BE2C (cell line): ENCODE measurements around the gene PRKCZ.

ENCODE experiments used
- DNase-seq: peaks from one replicate; pipeline ENCODE4 v3.0.0-alpha.2; 2020
- H3K27me3 ChIP-seq: fragments of 250-450 bp; sonication (Bioruptor Pico); 2 replicates; pipeline ENCODE4 v1.5.1; 2020; ENCODE audit warnings: mild to moderate bottlenecking
- H3K36me3 ChIP-seq: fragments of 250-450 bp; sonication (Bioruptor Pico); 2 replicates; pipeline ENCODE4 v1.5.1; 2020; ENCODE audit warnings: mild to moderate bottlenecking
- H3K4me1 ChIP-seq: fragments of 250-450 bp; sonication (Bioruptor Pico); 2 replicates; pipeline ENCODE4 v1.5.1; 2020
- H3K4me3 ChIP-seq: 2 replicates; pipeline ENCODE4 v1.5.1; 2011; ENCODE audit warnings: low read depth, low read length
- H3K9me3 ChIP-seq: fragments of 250-450 bp; sonication (Bioruptor Pico); 2 replicates; pipeline ENCODE4 v1.5.1; 2020
- TF ChIP-seq, protein P1 (sequence below): IDR thresholded peaks from 2 replicates; pipeline ENCODE4 v1.5.1; 2012; ENCODE audit warnings: mild to moderate bottlenecking, low read depth, low read length

Gene PRKCZ

DNA sequence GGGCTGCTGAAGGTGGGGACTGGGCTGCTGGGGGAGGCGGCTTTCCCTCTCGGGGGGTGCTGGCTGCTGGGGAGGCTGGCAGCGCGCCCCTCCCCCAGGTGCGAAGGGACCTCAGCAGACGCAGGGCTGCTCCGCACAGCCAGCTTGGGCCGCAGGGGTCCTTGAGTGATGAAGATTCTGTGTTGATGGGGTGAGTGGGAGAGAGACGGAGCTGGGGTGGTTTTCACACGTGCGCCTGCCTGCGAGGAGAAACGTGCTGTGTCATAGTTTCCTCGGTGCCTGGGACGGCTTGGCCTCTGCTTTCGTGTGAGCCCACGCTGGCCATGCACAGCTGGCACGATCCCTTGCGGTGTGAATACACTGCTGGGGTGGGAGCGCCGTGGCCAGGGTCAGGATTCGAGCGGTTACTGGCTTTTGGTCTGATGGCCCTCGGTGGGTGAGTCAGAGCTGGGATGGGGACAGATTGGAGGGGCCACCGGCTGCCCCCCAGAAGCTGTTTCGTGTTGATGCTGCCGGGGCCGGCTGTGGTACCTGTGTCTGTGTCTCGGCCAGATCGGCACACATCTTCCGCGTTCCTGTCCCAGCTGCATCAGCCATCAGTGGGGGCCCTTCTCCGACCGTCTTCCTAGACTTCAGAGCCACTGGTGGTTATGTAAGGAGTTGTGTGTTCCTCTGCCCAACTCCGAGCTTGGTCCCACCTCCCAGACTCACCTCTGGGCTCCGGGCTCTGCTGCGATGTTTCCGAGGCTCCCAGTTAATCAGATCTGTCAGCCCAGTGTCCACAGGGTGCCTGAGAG lies 24.9 kb downstream of the PRKCZ start:
- Histone ChIP-seq H3K4me1 (no peaks in the 10 kb centered on the region), H3K27me3 (peaks cover 28% of the 10 kb centered on the region), H3K4me3 (peak overlapping the region; percentile 80), H3K9me3 (peaks cover 9% of the 10 kb centered on the region), H3K36me3 (no peaks in the 10 kb centered on the region)
- DNase-seq, result no peak
- TF ChIP-seq, protein P1, sequence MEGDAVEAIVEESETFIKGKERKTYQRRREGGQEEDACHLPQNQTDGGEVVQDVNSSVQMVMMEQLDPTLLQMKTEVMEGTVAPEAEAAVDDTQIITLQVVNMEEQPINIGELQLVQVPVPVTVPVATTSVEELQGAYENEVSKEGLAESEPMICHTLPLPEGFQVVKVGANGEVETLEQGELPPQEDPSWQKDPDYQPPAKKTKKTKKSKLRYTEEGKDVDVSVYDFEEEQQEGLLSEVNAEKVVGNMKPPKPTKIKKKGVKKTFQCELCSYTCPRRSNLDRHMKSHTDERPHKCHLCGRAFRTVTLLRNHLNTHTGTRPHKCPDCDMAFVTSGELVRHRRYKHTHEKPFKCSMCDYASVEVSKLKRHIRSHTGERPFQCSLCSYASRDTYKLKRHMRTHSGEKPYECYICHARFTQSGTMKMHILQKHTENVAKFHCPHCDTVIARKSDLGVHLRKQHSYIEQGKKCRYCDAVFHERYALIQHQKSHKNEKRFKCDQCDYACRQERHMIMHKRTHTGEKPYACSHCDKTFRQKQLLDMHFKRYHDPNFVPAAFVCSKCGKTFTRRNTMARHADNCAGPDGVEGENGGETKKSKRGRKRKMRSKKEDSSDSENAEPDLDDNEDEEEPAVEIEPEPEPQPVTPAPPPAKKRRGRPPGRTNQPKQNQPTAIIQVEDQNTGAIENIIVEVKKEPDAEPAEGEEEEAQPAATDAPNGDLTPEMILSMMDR, result no peak

GRCh38 chr1:2076826-2077225 lies 26.6 kb downstream of the PRKCZ start:
- Histone ChIP-seq H3K4me3 (no peak overlapping the region), H3K9me3 (peaks cover 9% of the 10 kb centered on the region), H3K4me1 (no peaks in the 10 kb centered on the region), H3K27me3 (peaks cover 28% of the 10 kb centered on the region), H3K36me3 (no peaks in the 10 kb centered on the region)
- TF ChIP-seq, protein P1, result no peak
- no peak for DNase-seq

DNA sequence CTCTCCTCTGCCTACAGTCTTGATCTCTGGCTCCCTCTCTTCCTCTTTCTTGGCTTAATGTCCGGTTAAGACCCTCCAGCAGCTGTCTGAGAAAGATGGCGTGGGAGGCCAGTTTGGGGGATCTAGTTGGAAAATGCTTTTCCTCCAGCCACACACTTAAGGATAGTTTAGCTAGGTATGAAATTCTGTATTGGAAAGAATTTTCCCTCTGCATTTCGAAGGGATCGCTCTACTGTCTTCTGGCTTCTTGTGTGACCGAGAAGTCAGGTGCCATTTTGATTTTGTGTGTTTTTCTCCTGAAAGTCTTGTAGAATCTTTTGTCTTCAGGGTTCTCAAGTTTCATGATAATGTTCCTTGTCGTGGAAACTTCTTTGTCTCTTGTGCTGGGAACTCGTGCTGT lies 28.0 kb downstream of the PRKCZ start:
- H3K9me3 ChIP-seq, result peaks cover 12% of the 10 kb centered on the region

GRCh38 chr1:2079396-2080085 lies 29.3 kb downstream of the PRKCZ start:
- DNase-seq, result no peak
- Histone ChIP-seq H3K9me3 (peaks cover 12% of the 10 kb centered on the region), H3K4me1 (no peaks in the 10 kb centered on the region), H3K4me3 (no peak overlapping the region), H3K27me3 (peaks cover 30% of the 10 kb centered on the region), H3K36me3 (no peaks in the 10 kb centered on the region)
- TF ChIP-seq, protein P1, result no peak

More for the DNA sequence above, 28.0 kb downstream of the PRKCZ start:
- Histone ChIP-seq H3K4me3 (no peak overlapping the region), H3K4me1 (no peaks in the 10 kb centered on the region), H3K36me3 (no peaks in the 10 kb centered on the region), H3K27me3 (peaks cover 29% of the 10 kb centered on the region)
- no peak for DNase-seq
- TF ChIP-seq, protein P1, result no peak

- Histone ChIP-seq H3K9me3 (peaks cover 12% of the 10 kb centered on the region), H3K27me3 (peaks cover 26% of the 10 kb centered on the region), H3K4me3 (no peak overlapping the region), H3K36me3 (no peaks in the 10 kb centered on the region), H3K4me1 (no peaks in the 10 kb centered on the region)
- TF ChIP-seq, protein P1, result no peak
- no peak for DNase-seq
Measured at GRCh38 chr1:2080140-2080539, 29.9 kb downstream of the PRKCZ start.

DNA sequence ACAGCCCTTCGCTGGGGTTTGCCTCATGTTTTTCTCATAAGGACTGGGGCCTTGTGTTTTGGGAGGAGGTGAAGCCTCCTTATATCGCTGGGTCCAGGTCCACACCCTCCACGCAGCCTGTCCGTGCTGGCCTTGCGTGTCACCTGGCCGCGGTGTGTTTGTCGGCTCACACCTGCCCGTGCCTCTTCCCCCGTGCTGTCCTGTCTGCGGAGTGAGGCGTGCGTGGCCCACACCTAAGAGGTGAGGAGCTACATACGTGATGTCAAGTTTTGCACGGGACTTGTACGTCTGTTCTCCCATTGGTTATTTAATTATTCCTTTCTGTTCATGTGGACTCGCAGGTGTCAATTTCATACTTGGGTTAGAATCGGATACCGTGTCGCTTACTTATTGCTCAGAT lies 30.7 kb downstream of the PRKCZ start:
- H3K4me3 ChIP-seq, result no peak overlapping the region
- peaks cover 20% of the 10 kb centered on the region for H3K27me3 ChIP-seq
- H3K9me3 ChIP-seq, result peaks cover 12% of the 10 kb centered on the region
- H3K36me3 ChIP-seq, result no peaks in the 10 kb centered on the region
- H3K4me1 ChIP-seq, result no peaks in the 10 kb centered on the region
- no peak for DNase-seq
- TF ChIP-seq, protein P1, result no peak
